Thoracic aorta (tissue), 2 donors: Measurements from ENCODE around the gene DAP. TPM values are rescaled to one million over a fixed set of nuclear protein-coding genes. Genes with fewer than 3 reads are reported as not detected.

Experiments
- ATAC-seq: fragments of 150-250 bp; one replicate; pipeline ENCODE4 v1.8.0; 2017; ENCODE audit warnings: low read depth; ENCODE audit not compliant: insufficient number of reproducible peaks, low FRiP score
- DNase-seq: peaks from one replicate; pipeline ENCODE4 v3.0.0-alpha.2; 2020; ENCODE audit warnings: low spot score
- H3K27ac ChIP-seq, 2 donors: fragments of 200-600 bp; sonication (generic); 1 replicate in 1 of 2; 2 replicates in 1 of 2; pipeline ENCODE4 v1.5.1; 2016; ENCODE audit warnings: mild to moderate bottlenecking in 2 of 2, moderate library complexity in 2 of 2
- H3K27me3 ChIP-seq: fragments of 200-600 bp; sonication (generic); replicated peaks from 2 replicates; pipeline ENCODE4 v1.6.0; 2016; ENCODE audit warnings: mild to moderate bottlenecking; ENCODE audit not compliant: insufficient read depth
- H3K36me3 ChIP-seq: fragments of 200-600 bp; sonication (generic); one replicate; pipeline ENCODE4 v1.5.1; 2016
- H3K4me1 ChIP-seq, 2 donors: fragments of 200-600 bp; sonication (generic); 1 replicate in 1 of 2; 2 replicates in 1 of 2; pipeline versions ENCODE4 v1.5.1 to v1.6.0; 2016; ENCODE audit warnings: low read depth in 2 of 2, mild to moderate bottlenecking in 1 of 2; ENCODE audit not compliant: control insufficient read depth in 1 of 2
- H3K4me3 ChIP-seq: fragments of 200-600 bp; sonication (generic); 2 replicates; pipeline ENCODE4 v1.5.1; 2016; ENCODE audit warnings: mild to moderate bottlenecking
- H3K9me3 ChIP-seq: fragments of 200-600 bp; sonication (generic); 2 replicates; pipeline ENCODE4 v1.5.1; 2016
- total RNA-seq, 2 donors: library from RNA; depleted of rRNA; stranded (reverse); fragments of >200 nt; gene quantifications; one replicate each; pipeline versions ENCODE4 v1.1.0 to v1.2.3, GENCODE V29; 2016
- TF ChIP-seq, protein P1 (sequence below): fragments of 200-600 bp; sonication (generic); IDR thresholded peaks from one replicate; pipeline ENCODE4 v1.5.1; 2019; ENCODE audit warnings: antibody characterized with exemption

Gene DAP
- total RNA-seq, 2 donors from 2014 or later: 79.6 to 113 TPM

DNA sequence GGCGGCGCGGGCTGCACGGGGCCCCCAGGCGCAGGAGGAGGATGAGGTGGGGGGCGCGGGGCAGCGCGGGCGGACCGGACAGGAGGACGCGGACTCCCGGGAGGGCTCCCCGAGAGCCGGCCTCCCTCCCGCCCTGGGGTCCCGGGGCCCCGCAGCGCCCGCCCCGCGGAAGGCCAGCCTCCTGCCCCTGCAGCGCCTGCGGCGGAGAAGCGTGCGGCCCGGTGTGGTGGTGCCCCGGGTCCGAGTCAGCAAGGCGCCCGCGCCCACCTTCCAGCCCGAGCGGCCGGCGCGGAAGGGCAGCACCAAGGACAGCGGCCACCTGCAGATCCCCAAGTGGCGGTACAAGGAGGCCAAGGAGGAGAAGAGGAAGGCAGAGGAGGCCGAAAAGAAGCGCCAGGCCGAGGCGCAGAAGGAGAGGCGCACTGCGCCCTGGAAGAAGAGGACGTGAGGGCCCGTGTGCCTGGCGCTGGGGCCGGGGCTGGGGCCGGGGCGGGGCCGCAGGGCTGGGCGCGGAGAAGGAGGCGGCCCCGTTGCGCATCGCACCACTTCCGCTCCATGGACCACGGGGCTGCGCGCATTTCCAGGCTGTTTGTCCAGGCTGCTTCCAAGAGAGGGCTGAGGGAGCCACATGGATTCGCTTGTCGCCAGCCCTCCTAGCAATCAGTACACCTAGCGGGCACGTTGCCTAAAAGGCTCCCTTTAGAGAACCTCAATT, 111.2 kb downstream of the DAP start:
- ATAC-seq: no peak
- no peaks in the 10 kb centered on the region for H3K4me1 ChIP-seq
- TF ChIP-seq, protein P1, sequence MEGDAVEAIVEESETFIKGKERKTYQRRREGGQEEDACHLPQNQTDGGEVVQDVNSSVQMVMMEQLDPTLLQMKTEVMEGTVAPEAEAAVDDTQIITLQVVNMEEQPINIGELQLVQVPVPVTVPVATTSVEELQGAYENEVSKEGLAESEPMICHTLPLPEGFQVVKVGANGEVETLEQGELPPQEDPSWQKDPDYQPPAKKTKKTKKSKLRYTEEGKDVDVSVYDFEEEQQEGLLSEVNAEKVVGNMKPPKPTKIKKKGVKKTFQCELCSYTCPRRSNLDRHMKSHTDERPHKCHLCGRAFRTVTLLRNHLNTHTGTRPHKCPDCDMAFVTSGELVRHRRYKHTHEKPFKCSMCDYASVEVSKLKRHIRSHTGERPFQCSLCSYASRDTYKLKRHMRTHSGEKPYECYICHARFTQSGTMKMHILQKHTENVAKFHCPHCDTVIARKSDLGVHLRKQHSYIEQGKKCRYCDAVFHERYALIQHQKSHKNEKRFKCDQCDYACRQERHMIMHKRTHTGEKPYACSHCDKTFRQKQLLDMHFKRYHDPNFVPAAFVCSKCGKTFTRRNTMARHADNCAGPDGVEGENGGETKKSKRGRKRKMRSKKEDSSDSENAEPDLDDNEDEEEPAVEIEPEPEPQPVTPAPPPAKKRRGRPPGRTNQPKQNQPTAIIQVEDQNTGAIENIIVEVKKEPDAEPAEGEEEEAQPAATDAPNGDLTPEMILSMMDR: no peak

GRCh38 chr5:10648806-10649665, 112.0 kb downstream of the DAP start:
- no peak overlapping the region for H3K4me3 ChIP-seq
- H3K36me3 ChIP-seq: no peaks in the 10 kb centered on the region
- no peak overlapping the region for H3K27ac ChIP-seq
- TF ChIP-seq, protein P1: no peak
- ATAC-seq (no peak), DNase-seq (no peak)
- H3K27me3 ChIP-seq: no peaks in the 10 kb centered on the region
- no peaks in the 10 kb centered on the region for H3K4me1 ChIP-seq
- no peaks in the 10 kb centered on the region for H3K9me3 ChIP-seq

More for the DNA sequence above, 111.2 kb downstream of the DAP start:
- no peak for DNase-seq
- no peak overlapping the region for H3K4me3 ChIP-seq
- H3K27me3 ChIP-seq: no peaks in the 10 kb centered on the region
- no peak overlapping the region for H3K27ac ChIP-seq
- H3K9me3 ChIP-seq: no peaks in the 10 kb centered on the region
- no peaks in the 10 kb centered on the region for H3K36me3 ChIP-seq

DNA sequence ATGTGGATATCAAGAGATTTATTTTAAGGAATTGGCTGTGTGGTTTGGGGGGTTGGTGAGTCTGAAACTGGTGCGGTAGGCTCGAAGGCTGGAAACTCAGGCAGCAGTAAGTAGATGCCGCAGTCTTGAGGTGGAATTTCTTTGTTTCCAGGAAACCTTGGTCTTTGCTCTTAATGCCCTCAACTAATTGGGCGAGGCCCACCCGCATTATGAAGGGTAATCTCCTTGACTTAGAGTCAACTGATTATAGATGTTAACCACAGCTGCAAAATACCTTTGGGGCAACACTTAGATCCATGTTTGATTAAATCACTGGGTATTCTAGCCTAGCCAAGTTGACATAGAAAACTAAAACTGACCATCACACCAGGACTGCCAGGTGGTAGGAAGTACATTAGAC, 113.4 kb downstream of the DAP start:
- TF ChIP-seq, protein P1: no peak
- DNase-seq (no peak), ATAC-seq (no peak)
- Histone ChIP-seq H3K4me3 (no peak overlapping the region), H3K9me3 (no peaks in the 10 kb centered on the region), H3K27me3 (no peaks in the 10 kb centered on the region), H3K27ac (no peak overlapping the region), H3K36me3 (no peaks in the 10 kb centered on the region), H3K4me1 (no peaks in the 10 kb centered on the region)

GRCh38 chr5:10645671-10646070, 115.4 kb downstream of the DAP start:
- Histone ChIP-seq H3K4me3 (no peak overlapping the region), H3K27me3 (no peaks in the 10 kb centered on the region), H3K36me3 (no peaks in the 10 kb centered on the region), H3K4me1 (no peaks in the 10 kb centered on the region), H3K9me3 (no peaks in the 10 kb centered on the region), H3K27ac (no peak overlapping the region)
- DNase-seq (no peak), ATAC-seq (no peak)
- TF ChIP-seq, protein P1: no peak

GRCh38 chr5:10645146-10645545, 115.9 kb downstream of the DAP start:
- H3K4me3 ChIP-seq: no peak overlapping the region
- H3K27me3 ChIP-seq: no peaks in the 10 kb centered on the region
- no peak for ATAC-seq
- DNase-seq: no peak
- TF ChIP-seq, protein P1: no peak
- no peaks in the 10 kb centered on the region for H3K36me3 ChIP-seq
- H3K27ac ChIP-seq: no peak overlapping the region
- no peaks in the 10 kb centered on the region for H3K4me1 ChIP-seq
- no peaks in the 10 kb centered on the region for H3K9me3 ChIP-seq
